SK-N-SH treated with all-trans-retinoic acid at 6 μM for 48 hours (cell line): ENCODE measurements around the gene DUSP16.

Experiments used
- ATAC-seq: fragments of 200-7000 bp; cut with Tn5 transposase; 3 replicates; pipeline ENCODE4 v1.9.1; 2020; ENCODE audit warnings: mild to moderate bottlenecking, moderate library complexity
- ARNTL ChIP-seq: fragments of 450-650 bp; formaldehyde crosslinking; IDR thresholded peaks from 2 replicates; pipeline ENCODE4 v1.5.0; 2020; ENCODE audit warnings: low read depth, mild to moderate bottlenecking, moderate library complexity, borderline replicate concordance
- BACH2 ChIP-seq: fragments of 250-450 bp; sonication (Bioruptor Pico); IDR thresholded peaks from 2 replicates; pipeline ENCODE4 v1.9.0; 2021; ENCODE audit warnings: mild to moderate bottlenecking, borderline replicate concordance
- CSDC2 ChIP-seq: fragments of 250-450 bp; sonication (Bioruptor Pico); IDR thresholded peaks from 2 replicates; pipeline ENCODE4 v1.5.0; 2020; ENCODE audit warnings: mild to moderate bottlenecking, moderate library complexity
- ESRRG ChIP-seq: fragments of 250-450 bp; sonication (Bioruptor Pico); IDR thresholded peaks from 2 replicates; pipeline ENCODE4 v1.6.1; 2021; ENCODE audit warnings: mild to moderate bottlenecking
- GLIS3 ChIP-seq: fragments of 250-450 bp; sonication (Bioruptor Pico); IDR thresholded peaks from 2 replicates; pipeline ENCODE4 v1.5.0; 2020; ENCODE audit warnings: mild to moderate bottlenecking, moderate library complexity
- ISL1 ChIP-seq: fragments of 250-450 bp; sonication (Bioruptor Pico); IDR thresholded peaks from 2 replicates; pipeline ENCODE4 v2.1.2; 2022; ENCODE audit warnings: mild to moderate bottlenecking, moderate library complexity
- OSR1 ChIP-seq: fragments of 250-450 bp; sonication (Bioruptor Pico); IDR thresholded peaks from 2 replicates; pipeline ENCODE4 v1.8.0; 2022; ENCODE audit warnings: moderate library complexity, mild to moderate bottlenecking, inconsistent platforms
- RARB ChIP-seq: fragments of 250-450 bp; sonication (Bioruptor Pico); IDR thresholded peaks from 2 replicates; pipeline ENCODE4 v1.8.0; 2021; ENCODE audit warnings: mild to moderate bottlenecking, moderate library complexity
- SNAI2 ChIP-seq: fragments of 250-450 bp; sonication (Bioruptor Pico); IDR thresholded peaks from 2 replicates; pipeline ENCODE4 v1.5.0; 2020; ENCODE audit warnings: mild to moderate bottlenecking, moderate library complexity
- TCF4 ChIP-seq: fragments of 250-450 bp; sonication (Bioruptor Pico); IDR thresholded peaks from 2 replicates; pipeline ENCODE4 v1.8.0; 2021; ENCODE audit warnings: mild to moderate bottlenecking, moderate library complexity, borderline replicate concordance
- TOX ChIP-seq: fragments of 250-450 bp; sonication (Bioruptor Pico); IDR thresholded peaks from 2 replicates; pipeline ENCODE4 v1.8.0; 2021; ENCODE audit warnings: mild to moderate bottlenecking, moderate library complexity, borderline replicate concordance
- ZC3H10 ChIP-seq: fragments of 250-450 bp; sonication (Bioruptor Pico); IDR thresholded peaks from 2 replicates; pipeline ENCODE4 v1.5.1; 2021; ENCODE audit warnings: mild to moderate bottlenecking, moderate library complexity
- ZFP3 ChIP-seq: fragments of 250-450 bp; sonication (Bioruptor Pico); IDR thresholded peaks from 2 replicates; pipeline ENCODE4 v1.5.0; 2020; ENCODE audit warnings: mild to moderate bottlenecking, moderate library complexity
- ZFP30 ChIP-seq: fragments of 450-650 bp; formaldehyde crosslinking; IDR thresholded peaks from 2 replicates; pipeline ENCODE4 v1.5.0; 2022; ENCODE audit warnings: mild to moderate bottlenecking, moderate library complexity
- ZNF565 ChIP-seq: fragments of 450-650 bp; formaldehyde crosslinking; conservative IDR thresholded peaks from 2 replicates; pipeline ENCODE4 v1.5.0; 2020; ENCODE audit warnings: low read depth, mild to moderate bottlenecking, moderate library complexity
- ZNF70 ChIP-seq: fragments of 450-650 bp; formaldehyde crosslinking; IDR thresholded peaks from 2 replicates; pipeline ENCODE4 v1.5.0; 2020; ENCODE audit warnings: mild to moderate bottlenecking, moderate library complexity
- ZNF8 ChIP-seq: fragments of 450-650 bp; formaldehyde crosslinking; IDR thresholded peaks from 2 replicates; pipeline ENCODE4 v1.5.0; 2020; ENCODE audit warnings: mild to moderate bottlenecking, moderate library complexity
- TF ChIP-seq, protein P1 (sequence below): fragments of 250-450 bp; sonication (Bioruptor Pico); IDR thresholded peaks from 2 replicates; pipeline ENCODE4 v1.5.0; 2020; ENCODE audit warnings: mild to moderate bottlenecking, moderate library complexity
- TF ChIP-seq, protein P2 (sequence below): fragments of 250-450 bp; sonication (Bioruptor Pico); IDR thresholded peaks from 2 replicates; pipeline ENCODE4 v1.5.1; 2020; ENCODE audit warnings: low read depth, mild to moderate bottlenecking, moderate library complexity
- TF ChIP-seq, protein P3 (sequence below): fragments of 250-450 bp; sonication (Bioruptor Pico); IDR thresholded peaks from 2 replicates; pipeline ENCODE4 v1.5.1; 2021; ENCODE audit warnings: mild to moderate bottlenecking, moderate library complexity

Gene DUSP16

DNA sequence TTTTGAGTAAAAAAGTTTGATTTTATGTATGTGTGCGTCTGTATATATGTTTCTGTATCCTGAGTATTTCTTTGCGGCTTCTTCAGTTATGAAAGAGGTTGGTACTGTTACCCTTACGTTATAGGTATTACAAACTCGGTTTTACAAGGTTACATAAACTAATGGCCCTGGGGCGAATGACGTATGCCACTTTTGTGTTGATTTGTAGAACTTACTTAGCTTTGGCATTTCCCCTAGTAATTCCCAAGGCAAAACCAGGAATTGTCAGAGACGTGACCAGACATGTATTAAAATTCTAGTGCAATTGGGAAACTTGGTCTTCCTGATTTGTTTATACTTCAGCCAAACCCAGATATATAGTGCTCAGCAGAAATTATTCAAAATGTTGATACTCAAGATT lies 93.3 kb downstream of the DUSP16 start:
- ATAC-seq = no peak
- TF ChIP-seq ISL1 (no peak), ZNF70 (CRISPR knock-in tag) (no peak), ZNF8 (CRISPR knock-in tag) (no peak), BACH2 (CRISPR knock-in tag) (no peak), ESRRG (no peak), OSR1 (CRISPR knock-in tag) (no peak), TOX (no peak), ZNF565 (CRISPR knock-in tag) (no peak), ZFP3 (CRISPR knock-in tag) (no peak), ARNTL (CRISPR knock-in tag) (no peak)
- TF ChIP-seq, protein P1, sequence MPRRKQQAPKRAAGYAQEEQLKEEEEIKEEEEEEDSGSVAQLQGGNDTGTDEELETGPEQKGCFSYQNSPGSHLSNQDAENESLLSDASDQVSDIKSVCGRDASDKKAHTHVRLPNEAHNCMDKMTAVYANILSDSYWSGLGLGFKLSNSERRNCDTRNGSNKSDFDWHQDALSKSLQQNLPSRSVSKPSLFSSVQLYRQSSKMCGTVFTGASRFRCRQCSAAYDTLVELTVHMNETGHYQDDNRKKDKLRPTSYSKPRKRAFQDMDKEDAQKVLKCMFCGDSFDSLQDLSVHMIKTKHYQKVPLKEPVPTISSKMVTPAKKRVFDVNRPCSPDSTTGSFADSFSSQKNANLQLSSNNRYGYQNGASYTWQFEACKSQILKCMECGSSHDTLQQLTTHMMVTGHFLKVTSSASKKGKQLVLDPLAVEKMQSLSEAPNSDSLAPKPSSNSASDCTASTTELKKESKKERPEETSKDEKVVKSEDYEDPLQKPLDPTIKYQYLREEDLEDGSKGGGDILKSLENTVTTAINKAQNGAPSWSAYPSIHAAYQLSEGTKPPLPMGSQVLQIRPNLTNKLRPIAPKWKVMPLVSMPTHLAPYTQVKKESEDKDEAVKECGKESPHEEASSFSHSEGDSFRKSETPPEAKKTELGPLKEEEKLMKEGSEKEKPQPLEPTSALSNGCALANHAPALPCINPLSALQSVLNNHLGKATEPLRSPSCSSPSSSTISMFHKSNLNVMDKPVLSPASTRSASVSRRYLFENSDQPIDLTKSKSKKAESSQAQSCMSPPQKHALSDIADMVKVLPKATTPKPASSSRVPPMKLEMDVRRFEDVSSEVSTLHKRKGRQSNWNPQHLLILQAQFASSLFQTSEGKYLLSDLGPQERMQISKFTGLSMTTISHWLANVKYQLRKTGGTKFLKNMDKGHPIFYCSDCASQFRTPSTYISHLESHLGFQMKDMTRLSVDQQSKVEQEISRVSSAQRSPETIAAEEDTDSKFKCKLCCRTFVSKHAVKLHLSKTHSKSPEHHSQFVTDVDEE = no peak
- TF ChIP-seq, protein P2, sequence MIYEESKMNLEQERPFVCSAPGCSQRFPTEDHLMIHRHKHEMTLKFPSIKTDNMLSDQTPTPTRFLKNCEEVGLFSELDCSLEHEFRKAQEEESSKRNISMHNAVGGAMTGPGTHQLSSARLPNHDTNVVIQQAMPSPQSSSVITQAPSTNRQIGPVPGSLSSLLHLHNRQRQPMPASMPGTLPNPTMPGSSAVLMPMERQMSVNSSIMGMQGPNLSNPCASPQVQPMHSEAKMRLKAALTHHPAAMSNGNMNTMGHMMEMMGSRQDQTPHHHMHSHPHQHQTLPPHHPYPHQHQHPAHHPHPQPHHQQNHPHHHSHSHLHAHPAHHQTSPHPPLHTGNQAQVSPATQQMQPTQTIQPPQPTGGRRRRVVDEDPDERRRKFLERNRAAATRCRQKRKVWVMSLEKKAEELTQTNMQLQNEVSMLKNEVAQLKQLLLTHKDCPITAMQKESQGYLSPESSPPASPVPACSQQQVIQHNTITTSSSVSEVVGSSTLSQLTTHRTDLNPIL (CRISPR knock-in tag) = no peak
- TF ChIP-seq, protein P3, sequence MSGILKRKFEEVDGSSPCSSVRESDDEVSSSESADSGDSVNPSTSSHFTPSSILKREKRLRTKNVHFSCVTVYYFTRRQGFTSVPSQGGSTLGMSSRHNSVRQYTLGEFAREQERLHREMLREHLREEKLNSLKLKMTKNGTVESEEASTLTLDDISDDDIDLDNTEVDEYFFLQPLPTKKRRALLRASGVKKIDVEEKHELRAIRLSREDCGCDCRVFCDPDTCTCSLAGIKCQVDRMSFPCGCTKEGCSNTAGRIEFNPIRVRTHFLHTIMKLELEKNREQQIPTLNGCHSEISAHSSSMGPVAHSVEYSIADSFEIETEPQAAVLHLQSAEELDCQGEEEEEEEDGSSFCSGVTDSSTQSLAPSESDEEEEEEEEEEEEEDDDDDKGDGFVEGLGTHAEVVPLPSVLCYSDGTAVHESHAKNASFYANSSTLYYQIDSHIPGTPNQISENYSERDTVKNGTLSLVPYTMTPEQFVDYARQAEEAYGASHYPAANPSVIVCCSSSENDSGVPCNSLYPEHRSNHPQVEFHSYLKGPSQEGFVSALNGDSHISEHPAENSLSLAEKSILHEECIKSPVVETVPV (CRISPR knock-in tag) = no peak

DNA sequence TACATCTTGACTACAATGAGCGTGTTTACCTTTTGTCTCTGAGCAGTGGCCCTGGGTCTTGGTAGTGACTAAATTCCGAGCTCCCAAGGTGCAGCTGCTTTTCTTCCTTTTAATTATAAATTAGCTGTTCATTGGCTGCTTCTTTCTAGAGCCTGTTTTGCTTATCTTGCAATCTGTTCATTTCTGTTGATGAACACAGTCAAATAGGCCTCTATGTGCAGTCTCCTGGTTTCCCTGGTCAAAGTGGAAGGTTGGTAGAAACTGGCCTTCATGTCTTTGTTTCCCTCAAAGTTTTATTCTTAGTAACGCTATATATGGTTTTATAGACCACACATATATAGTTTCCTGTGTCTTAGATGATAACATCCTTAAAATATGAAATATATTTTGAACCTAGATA lies 94.1 kb downstream of the DUSP16 start:
- ATAC-seq = no peak
- TF ChIP-seq ESRRG (no peak), SNAI2 (CRISPR knock-in tag) (no peak)

DNA sequence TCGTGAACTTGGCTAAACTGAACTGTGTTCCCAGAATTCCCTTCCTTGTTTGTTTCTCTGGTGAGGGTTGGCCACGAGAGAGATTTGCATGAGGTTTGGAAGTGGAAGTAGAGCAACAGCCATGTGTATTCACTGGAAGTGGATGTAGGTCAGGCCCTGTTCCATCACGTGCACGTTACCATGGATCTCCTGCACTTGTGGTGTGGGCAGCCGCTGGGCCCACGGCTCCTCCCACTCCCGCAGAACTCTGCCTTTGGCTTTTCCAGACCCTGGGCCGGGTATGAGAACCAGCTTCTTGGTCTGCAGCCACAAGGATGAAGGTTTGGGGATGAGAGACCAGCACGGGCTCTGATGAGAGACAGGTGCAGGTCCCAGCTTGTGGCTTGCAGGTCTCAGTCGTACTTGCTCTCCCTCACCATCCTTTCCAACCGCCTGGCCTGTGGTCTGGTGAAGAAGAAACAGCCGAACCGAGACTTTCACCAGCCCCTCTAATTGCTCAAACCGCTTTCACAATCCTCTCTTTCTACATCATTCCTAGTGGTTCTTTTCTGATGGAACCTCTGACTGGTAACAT lies 94.9 kb downstream of the DUSP16 start:
- no peak for ATAC-seq
- TF ChIP-seq GLIS3 (CRISPR knock-in tag) = no peak
- no peak for TF ChIP-seq RARB (CRISPR knock-in tag)
- TF ChIP-seq, all 23 proteins: peak for 0

DNA sequence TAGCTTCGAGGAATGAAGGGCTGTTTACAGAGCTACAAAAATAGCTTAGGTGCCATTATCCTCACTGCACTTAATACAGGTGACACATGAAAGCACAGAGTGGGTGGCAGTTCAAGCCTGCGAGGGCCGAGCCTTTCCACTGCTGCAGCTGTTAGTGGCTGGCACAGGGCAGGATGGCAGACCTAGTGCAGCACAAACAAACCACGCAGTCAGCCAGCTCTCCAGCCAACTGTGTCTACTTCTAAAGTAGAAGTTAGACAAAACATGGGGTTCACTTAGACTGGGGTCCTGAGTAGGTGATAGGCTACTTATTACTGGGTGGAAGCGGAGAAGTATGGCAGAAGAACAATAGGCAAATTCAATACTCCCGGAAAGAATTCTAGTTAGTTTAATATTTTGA lies 95.4 kb downstream of the DUSP16 start:
- ATAC-seq = no peak
- TF ChIP-seq ZC3H10 (CRISPR knock-in tag) (no peak), ZFP30 (CRISPR knock-in tag) (no peak), ZNF70 (CRISPR knock-in tag) (no peak), OSR1 (CRISPR knock-in tag) (no peak), ZNF8 (CRISPR knock-in tag) (no peak), TOX (no peak), ESRRG (no peak), CSDC2 (CRISPR knock-in tag) (no peak), TCF4 (CRISPR knock-in tag) (no peak), SNAI2 (CRISPR knock-in tag) (no peak), GLIS3 (CRISPR knock-in tag) (no peak)
- TF ChIP-seq, protein P3 (CRISPR knock-in tag) = no peak
- TF ChIP-seq, protein P1 = no peak
